GM21360 (cell line): ENCODE results near the gene EIF3L.
A peak's percentile ranks its signal among the peaks of the same experiment; 100 is the strongest.

Experiments
- ATAC-seq: cut with Tn5 transposase; IDR thresholded peaks from one replicate; pipeline ENCODE4 v1.9.1; 2021; ENCODE audit warnings: mild to moderate bottlenecking, moderate library complexity; ENCODE audit not compliant: unreplicated experiment

EIF3L gene

DNA sequence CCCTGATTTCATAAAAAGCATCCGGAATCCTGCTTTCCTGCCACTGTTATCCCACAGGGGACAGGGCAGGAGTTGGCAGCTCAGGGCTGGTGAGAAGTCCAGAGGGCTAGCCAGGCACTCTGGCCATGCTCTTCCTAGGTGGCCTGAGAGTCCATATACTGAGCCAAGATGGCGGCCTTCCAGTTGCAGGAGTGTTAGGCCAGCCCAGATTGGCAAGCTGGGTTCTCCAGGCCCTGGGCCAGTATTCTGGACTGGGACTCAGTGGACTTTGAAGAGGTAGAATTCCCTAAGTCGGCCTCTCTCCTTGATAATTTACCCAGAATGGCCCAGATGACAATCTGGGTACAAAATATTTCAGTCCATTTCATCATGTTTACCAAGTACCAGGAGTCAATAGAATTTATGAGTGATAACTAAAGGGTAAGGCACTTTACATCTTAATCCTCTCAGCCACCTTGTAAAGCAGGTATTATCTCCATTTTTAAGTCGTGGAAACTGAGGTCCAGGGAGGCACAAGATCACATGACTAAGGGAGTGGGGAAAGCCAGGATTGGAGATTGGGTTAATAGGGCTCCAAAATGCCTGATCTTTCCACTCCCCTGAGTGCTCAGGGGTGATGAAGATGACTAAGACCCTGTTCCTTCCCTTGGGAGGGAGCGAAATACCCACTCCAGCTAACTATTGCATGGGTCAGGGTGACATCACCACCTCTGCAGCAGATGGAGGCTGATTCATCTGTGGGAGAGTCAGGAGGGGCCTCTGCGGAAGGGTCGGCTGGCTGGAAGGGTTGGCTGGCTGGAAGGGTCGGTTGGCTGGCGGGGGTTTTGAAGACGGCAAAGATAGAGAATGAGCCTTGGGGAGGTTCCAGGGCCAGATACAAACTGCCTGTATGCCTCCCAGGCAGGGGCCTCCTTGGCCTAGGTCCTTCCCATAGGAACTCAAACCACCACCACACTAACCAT lies 55.6 kb downstream of the EIF3L start:
- ATAC-seq: no peak

DNA sequence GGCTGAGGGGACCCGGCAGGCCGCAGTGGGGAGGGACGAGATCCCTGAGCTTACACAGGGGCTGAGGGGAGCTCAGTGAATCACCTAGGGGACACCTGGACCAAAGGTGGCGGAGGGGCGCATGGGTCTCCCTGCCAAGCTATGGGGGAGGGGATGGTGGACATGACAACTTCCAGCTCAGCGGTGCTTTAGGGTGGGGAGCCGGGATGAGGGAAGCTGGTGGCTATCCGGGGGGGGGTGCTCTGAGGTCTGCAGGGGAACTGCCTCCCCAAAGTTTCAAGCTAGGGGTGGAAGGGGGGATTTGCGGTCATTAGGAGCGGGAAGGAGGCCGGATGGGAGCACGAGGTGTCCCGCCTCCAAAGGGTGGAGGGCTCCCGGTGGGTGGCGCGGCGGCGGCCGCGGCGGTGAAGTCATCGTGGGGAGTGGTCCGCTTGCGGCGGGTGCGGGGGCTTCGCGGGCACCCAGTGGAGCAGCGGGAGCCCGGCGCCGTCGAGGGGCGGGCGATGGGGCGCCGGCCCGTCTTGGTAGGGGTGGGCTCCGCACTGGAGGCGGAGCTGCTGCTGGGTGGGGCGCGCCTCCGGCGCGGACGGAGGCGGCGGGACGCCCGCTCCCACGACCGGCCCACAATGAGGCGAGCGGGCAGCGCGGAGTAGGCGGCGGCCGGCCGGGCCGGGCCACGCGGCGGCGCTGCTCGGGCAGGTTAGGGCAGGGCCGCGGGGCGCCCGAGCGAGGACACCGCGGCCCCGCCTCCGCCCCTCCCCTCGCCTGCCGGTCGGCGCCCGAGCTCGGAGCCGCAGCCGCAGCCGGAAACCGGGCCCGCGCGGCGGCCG lies 56.5 kb downstream of the EIF3L start, which contains the start of gene MICALL1:
Gene MICALL1 (plus strand): TSS at position 764 of the 830 bp plus-strand sequence. CDS start 126 bp downstream, outside the sequence.
- ATAC-seq: peak; percentile 74

DNA sequence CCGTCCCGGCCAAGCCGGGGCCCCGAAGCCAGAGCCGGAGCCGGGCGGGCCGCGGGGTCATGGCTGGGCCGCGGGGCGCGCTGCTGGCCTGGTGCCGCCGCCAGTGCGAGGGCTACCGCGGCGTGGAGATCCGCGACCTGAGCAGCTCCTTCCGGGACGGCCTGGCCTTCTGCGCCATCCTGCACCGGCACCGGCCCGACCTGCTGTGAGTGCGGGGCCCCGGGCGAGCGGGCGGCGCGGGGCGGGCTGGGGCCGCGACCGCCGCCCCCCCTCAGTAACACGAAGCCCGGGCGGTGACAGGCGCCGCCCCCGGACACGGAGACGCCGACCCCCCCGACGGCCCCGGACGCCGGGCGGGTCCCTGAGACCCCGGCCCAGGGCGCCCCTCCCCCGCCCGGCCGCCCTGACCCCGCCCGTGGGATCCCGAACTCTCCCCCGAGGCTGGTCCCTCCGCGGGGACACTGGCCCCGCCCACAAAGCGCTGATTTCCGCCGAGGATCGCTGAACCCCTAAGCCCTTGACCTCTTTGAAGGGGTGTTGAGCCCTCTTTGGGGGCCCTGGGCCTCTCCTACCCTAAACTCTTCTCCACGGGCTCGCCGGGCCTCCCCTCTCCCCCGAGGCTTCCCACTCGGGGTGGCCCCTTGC lies 57.3 kb downstream of the EIF3L start:
- ATAC-seq: no peak

DNA sequence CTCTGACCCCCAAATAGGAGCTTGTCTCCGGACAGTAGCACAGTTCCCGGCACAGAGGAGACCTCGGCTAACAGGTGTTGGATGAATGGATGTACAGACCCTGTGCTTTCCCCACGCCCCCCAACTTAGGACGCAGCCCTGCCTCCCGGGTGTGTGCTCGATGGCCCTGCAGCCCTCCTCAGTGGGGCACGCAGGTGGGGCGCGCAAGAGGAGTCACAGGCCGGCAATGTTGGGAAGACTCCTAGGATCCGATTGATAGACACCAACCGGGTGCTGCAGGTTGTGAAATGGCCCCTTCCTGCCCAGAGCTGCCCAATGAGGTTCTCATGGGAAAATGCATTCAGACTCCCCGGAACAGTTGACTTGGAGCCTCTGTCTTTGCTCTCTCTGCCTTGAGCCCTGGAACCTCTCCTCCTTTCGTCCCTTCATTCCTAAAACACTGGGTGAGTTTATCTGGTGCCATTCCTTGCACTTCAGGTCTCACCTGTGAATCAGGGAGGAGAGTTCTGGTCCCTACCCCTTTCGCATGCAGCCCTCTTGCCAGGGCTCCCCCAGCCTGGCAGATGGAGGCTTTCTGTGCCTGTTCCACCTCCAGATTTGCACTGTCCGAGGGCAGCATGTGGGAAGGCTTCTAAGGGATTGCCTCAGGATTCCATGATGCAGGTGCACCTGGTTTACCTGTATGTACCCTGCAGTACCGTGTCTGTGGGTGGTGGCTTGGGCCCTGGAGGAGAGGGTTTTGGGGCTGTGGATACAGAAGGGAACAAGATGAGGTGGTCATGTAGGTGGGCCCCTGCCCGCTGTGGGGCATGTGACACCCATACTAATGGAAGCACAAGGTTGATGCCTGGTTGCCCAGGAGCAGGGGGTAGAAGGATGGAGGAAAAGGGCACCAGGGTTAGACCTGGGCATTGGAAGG lies 58.1 kb downstream of the EIF3L start:
- ATAC-seq: no peak

DNA sequence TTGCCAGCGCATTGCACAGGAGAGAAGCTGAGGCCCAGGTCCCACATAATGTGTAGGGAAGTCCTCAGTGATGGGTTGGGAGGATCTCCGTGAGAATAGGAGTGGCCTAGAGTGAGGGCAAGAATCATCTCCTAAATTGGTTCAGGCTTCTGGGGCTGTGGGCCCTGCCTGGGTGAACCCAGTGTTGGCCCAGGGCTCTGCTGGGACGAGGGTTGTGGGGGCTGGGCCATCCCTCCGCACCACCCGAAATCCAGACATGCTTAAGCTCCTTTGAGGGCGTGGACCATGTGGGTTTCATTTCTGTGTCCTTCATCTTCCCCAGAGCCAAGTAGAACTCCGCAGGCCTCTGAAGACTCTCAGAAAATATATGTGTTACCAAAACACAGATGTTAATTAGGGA lies 60.5 kb downstream of the EIF3L start:
- no peak for ATAC-seq

DNA sequence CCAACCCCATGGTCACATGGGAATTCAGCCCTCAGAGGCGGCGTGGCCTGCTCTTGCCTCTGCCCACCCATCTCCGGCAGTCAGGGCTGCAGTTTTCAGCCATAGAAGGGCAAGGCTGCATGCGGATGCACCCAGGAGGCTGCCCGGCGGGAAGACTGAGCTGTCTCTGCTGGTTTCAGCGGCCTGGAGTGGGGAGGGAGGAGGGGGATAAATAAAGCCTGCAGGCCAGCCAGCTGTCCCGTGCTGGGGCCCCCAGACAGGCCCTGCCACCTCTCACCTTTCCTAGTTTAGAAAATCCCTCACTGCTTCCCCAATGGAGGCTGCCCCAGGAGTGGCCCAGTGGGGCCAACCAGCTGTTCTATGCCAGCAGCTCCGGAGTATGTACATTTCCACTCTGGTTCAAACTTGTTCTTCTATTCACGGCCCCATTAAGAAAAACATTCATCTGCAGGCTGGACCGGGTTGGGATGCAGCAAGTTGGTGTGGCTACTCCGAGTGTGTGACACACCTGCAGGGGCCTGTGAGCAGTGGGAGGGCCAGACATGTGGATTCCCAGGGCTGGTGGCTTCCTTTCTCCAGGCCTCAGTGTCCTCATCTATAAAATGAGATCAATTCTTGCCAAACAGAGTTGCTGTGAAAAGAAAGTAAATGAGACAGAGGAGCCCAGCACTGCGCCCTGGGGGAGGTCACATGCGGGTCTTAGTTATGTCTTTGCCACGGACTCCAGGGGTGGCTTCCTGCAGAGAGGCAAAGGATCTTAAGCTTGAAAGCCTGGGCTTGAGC lies 61.9 kb downstream of the EIF3L start:
- ATAC-seq: no peak

DNA sequence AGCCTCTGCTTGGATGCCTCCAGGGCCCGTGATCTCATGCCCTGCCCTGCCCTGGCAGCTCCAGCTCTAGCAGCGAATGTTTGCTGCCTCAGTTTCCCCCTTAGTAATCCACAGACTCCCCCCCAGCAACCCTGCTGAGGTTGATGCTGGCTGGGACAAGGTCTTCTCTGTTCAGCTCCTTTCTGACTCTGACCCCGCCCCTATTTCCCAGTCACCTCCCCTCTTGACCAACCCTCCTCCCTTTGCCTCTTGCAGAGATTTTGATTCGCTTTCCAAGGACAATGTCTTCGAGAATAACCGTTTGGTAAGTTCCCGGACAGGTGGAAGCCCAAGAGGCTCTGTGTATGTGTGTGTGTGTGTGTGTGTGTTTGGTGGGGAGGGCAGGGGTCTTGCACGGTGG lies 62.5 kb downstream of the EIF3L start:
- no peak for ATAC-seq

DNA sequence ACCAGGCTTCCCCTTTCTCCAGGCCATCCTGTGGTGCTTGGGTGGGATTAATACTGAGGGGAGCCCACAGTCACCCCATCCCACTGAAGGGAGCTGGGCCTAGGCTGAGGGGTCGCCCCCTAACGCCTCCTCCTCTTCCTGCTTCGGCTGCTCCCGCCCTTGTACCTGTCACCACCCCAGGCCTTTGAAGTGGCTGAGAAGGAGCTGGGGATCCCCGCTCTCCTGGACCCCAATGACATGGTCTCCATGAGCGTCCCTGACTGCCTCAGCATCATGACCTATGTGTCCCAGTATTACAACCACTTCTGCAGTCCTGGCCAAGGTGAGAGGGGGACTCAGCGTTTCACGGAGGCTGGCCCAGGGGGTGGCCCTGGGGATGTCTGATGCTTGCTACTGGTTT lies 63.0 kb downstream of the EIF3L start:
- no peak for ATAC-seq

DNA sequence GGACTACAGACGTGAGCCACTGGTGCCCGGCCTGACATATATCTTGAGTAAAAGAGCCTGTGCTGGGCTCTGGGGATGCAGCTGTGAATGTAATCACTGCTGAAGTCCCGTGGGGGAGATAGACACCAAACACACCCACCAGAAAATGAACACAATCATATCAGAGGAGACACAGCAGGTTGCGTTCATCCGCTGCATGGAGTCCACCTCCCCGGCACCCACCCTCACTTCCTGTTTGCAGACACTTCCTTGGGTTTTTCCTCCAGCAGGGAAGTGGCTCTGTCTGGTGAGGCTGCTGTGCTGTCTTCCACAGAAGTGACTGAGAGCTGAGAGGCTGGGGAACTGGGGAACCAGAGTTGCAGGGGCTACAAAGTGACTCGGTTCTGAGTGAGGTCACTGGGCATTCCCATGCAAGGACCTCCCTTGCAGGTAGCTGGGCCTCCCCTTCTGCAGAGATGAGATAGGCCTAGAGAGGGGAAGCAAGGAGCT lies 64.1 kb downstream of the EIF3L start:
- ATAC-seq: no peak

DNA sequence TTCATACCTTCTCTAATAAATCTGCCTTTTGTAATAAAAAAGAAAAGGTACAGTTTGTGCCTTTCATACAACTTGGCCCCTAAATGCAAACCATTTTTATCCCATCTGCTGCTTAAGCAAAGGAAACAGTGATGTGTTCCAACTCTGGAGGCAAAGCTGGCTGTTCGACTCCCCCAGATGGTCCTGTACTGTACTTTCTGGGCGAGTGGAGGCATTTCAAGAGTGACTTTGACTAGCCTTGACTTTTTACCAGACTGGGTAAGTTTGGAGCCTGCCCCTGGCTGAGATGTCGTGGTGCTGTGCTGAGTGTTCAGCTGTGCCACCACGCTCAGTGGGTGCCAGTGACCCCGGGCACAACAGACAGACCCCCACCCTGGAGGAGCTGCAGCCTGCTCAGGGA lies 67.1 kb downstream of the EIF3L start:
- no peak for ATAC-seq

DNA sequence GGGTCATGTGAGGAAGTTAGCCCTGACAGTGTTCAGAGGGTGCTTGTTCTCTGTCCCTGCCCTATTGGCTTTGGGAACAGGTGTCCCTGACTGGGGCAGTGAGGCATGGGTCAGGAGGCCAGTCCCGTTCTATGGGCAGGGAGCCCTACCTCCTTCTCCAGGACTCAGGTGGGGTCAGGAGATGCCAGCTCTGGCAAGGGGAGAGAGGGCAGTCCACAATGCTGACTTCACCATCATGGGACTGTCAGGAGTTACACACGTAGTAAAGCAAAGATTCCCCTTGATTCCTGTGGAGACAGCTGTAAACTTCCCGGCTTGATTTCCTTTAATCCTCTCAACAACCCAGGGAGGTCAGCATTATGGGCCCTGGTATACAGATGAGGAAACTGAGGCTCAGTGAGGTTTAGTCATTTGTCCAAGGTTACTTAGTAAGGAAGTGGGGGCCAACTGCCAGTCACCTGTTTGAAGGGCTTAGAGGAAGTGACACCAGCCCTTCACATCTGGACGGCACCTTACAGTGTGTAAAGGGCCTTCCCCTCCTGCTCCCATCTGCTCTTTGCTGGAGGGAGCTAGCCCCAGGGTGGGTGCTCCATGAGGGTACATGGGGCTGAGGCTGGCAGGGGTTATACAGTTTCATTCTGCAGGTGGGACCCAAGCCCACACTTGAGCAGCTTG lies 68.8 kb downstream of the EIF3L start:
- no peak for ATAC-seq

DNA sequence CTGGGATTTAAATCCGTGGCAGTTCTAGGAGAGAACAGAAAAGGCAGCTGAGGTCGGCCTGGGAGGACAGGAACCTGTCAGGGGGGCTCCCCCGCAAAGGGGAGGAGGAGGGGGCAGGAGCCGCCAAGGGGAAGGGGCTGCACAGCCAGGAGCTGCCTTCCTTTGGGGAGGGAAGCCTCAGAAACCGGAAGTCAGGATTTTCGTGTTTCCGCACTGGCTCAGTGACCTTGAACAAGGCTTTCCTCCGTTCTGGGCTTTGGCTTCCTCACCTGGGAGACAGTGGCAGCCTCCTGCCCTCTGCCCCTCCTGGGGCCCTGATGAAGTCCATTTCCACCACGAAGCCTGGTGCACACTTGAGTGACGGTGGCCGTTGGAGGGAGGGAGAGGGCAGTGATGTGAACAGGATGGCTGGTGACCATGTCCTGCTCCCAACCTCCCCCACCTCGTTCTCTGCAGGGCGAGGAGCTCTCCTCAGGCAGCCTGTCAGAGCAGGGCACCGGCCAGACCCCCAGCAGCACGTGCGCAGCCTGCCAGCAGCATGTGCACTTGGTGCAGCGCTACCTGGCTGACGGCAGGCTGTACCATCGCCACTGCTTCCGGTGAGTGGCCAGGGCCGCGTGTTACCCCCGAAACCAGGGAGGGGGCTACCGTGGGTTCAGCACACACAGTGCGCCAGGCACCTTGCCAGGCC lies 69.5 kb downstream of the EIF3L start:
- no peak for ATAC-seq

DNA sequence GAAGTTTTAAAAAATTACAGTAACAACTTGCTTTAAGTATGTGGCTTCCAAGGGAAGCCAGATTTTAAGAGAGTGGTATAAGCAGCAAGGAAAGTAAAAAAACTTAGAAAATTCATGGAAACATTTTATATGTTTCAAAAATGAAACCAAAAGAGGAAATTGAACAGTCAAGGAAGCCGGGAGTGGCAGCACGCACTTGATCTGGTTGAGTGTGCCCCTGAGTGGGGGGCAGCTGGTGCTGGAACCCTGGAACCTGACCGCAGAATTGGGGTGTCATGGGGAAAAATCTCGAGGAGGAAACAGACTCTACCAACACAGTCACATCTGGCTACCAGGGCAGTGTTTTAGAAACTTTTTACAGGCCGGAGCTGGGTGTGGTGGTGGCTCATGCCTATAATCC lies 70.9 kb downstream of the EIF3L start:
- no peak for ATAC-seq

DNA sequence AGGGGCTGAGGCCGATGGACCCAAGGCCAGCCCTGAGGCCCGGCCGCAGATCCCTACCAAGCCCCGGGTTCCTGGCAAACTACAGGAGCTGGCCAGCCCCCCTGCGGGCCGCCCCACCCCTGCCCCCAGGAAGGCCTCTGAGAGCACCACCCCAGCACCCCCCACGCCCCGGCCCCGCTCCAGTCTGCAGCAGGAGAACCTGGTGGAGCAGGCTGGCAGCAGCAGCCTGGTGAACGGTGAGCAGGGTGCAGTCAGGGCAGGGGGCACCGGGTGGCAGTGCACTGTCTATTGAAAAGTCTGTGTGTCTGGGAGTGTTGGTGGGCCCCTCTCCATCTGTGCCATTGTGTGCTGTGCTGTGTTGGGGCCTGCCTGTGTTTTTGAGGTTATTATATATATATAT lies 73.0 kb downstream of the EIF3L start:
- no peak for ATAC-seq

DNA sequence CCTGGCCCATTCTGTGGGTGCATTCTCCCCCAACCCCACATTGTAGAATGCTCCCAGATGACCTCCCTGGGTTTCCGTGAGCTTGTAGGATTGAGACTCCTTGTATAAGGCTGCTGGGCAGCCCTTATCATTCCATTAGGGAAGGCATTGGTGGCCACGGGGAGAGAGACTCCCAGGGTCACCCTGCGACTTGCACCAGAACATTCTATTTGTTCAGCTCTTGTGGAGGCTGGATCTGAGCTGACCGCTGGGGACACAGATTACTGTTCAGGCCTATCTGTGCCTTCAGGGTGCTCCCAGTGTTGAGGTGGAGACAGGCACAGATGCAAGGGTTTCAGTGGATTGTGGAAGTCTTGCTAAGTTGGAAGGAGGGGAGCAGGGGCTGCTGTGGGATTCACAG lies 74.7 kb downstream of the EIF3L start:
- ATAC-seq: no peak

DNA sequence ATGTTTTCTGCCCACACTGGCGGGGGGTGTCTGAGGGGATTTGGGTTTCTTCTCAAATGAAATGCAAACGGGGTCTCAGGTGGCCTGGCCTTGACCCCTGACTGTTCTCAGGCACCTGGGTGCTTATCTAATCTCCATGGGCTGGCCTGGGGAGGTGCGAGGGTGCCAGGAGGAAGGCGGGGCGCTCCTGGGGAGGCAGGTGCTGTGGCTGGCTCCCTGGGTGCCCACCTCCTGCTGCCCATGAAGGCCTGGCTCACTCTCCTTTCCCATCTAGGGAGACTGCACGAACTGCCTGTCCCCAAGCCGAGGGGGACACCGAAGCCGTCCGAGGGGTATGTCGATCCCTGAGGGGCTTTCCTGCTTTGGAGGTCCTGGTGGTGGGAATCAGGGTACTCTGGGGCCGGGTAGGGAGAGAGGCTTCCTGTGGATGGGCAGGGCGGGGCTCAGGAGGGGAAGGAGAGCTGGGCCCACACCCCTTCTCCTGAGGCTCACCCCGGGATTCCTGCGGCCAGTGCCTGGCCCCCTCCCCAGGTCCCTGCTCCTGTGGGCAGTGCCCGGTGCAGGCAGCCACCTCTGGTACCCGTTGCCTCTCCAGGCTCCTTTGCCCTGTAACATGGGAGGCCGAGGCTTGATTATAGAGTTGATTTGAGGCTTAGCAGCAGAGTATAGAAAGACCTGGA lies 75.3 kb downstream of the EIF3L start:
- ATAC-seq: no peak

DNA sequence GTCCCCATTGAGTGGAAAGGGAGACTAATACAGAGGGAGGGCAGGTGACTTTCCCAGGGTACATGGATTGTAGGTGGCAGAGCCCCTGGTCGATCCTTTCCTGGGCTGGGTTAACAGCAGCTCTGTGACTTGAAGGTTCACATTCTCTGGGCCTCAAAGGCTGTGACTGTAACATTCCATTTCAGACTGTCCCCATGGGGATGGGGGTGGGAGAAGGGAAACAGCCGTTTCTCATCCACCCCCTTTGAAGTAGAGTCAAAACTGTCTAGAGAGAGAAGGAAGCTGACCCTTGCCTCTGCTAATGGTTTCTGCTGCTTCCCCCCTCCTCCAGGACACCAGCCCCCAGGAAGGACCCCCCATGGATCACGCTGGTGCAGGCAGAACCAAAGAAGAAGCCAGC lies 76.1 kb downstream of the EIF3L start:
- no peak for ATAC-seq

DNA sequence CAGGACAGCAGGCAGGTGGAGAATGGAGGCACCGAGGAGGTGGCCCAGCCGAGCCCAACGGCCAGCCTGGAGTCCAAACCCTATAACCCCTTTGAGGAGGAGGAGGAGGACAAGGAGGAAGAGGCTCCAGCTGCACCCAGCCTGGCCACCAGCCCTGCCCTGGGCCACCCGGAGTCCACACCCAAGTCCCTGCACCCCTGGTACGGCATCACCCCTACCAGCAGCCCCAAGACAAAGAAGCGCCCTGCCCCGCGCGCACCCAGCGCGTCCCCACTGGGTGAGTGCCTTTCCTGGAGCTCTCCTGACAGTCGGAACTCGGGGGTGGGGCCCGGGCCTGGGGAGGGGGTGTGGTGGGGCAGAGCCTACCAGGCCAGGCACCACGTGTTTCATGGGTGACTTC lies 76.5 kb downstream of the EIF3L start:
- no peak for ATAC-seq
